Panc1 (cell line): ENCODE data around the gene GAPT. TPM values are rescaled to one million over a fixed set of nuclear protein-coding genes. Genes with fewer than 3 reads are reported as not detected.
A peak's percentile ranks its signal among the peaks of the same experiment; 100 is the strongest.

ENCODE experiments used
- ATAC-seq: fragments of 200-7000 bp; cut with Tn5 transposase; 2 replicates; pipeline ENCODE4 v1.9.1; 2020; ENCODE audit warnings: mild to moderate bottlenecking, moderate library complexity
- BruUV-seq: library from RNA; stranded (reverse); fragments of 400-500 nt; replicated peaks from 2 replicates; lab custom pipeline; 2021; lab: Mats Ljungman, UMichigan
- CTCF ChIA-PET: fragments of 300-600 bp; sonication (Branson Sonifier 250); formaldehyde crosslinking; loops from one replicate; lab custom pipeline; 2022; ENCODE audit warnings: antibody characterized with exemption; lab: Charles Lee
- POLR2A ChIA-PET: fragments of 300-600 bp; sonication (Branson Sonifier 250); formaldehyde crosslinking; loops from one replicate; lab custom pipeline; 2022; ENCODE audit warnings: antibody characterized with exemption; lab: Charles Lee
- DNase-seq: peaks from one replicate; pipeline ENCODE4 v3.0.0-alpha.2; 2010; ENCODE audit warnings: low read depth, low spot score
- H3K27ac ChIP-seq: 2 replicates; pipeline ENCODE4 v1.5.1; 2011; ENCODE audit warnings: mild to moderate bottlenecking, low read length, inconsistent platforms
- H3K27me3 ChIP-seq: fragments of 200-500 bp; sonication (Bioruptor generic); 2 replicates; pipeline ENCODE4 v1.6.0; 2014; ENCODE audit warnings: low read length, inconsistent platforms; ENCODE audit not compliant: control insufficient read depth, insufficient read depth
- H3K36me3 ChIP-seq: fragments of 200-500 bp; sonication (Bioruptor generic); 2 replicates; pipeline ENCODE4 v1.5.1; 2014; ENCODE audit warnings: inconsistent platforms, mild to moderate bottlenecking, low read length, moderate library complexity; ENCODE audit not compliant: control insufficient read depth, insufficient read depth
- H3K4me1 ChIP-seq: 2 replicates; pipeline ENCODE4 v1.5.1; 2011; ENCODE audit warnings: inconsistent platforms, mild to moderate bottlenecking, low read length, moderate library complexity; ENCODE audit not compliant: control insufficient read depth, insufficient read depth
- H3K4me3 ChIP-seq, 2 experiments: 2 replicates each; pipeline ENCODE4 v1.5.1; 2011 to 2012; ENCODE audit warnings: low read depth in 2 of 2, low read length in 2 of 2, mild to moderate bottlenecking in 2 of 2, inconsistent platforms in 1 of 2, moderate library complexity in 1 of 2
- H3K9me3 ChIP-seq: fragments of 200-500 bp; sonication (Bioruptor generic); 2 replicates; pipeline ENCODE4 v1.5.1; 2014; ENCODE audit warnings: low read depth, mild to moderate bottlenecking, inconsistent platforms, low read length, moderate library complexity; ENCODE audit not compliant: control insufficient read depth, insufficient read depth
- POLR2AphosphoS5 ChIP-seq: IDR thresholded peaks from 2 replicates; pipeline ENCODE4 v1.6.1; 2012; ENCODE audit warnings: mild to moderate bottlenecking, low read depth, low read length, moderate library complexity
- REST ChIP-seq, 2 experiments: IDR thresholded peaks; 2 replicates each; pipeline ENCODE4 v1.6.1; 2011 to 2012; ENCODE audit warnings: low read depth in 2 of 2, control low read depth in 1 of 2, low read length in 1 of 2, mild to moderate bottlenecking in 1 of 2, moderate library complexity in 1 of 2; ENCODE audit not compliant: insufficient read depth in 1 of 2
- SIN3A ChIP-seq: IDR thresholded peaks from 2 replicates; pipeline ENCODE4 v1.6.1; 2012; ENCODE audit warnings: low read depth, mild to moderate bottlenecking, low read length, moderate library complexity, borderline replicate concordance; ENCODE audit not compliant: insufficient read depth
- TCF7L2 ChIP-seq: IDR thresholded peaks from 2 replicates; pipeline ENCODE4 v1.6.1; 2011; ENCODE audit warnings: mild to moderate bottlenecking, low read depth, low read length, inconsistent platforms
- in situ Hi-C: cut with HindIII; loops from 2 replicates; pipeline ENCODE4 v1.10.0; 2016; ENCODE audit warnings: low sequenced_read_pairs, low pct_unique_long_range_greater_than_20kb
- intact Hi-C: fragments of 100-400 bp; cut with micrococcal nuclease; formaldehyde crosslinking; loops from one replicate; pipeline ENCODE4 v1.10.0; 2022; ENCODE audit not compliant: unreplicated experiment
- total RNA-seq: library from RNA; stranded (reverse); gene quantifications from one replicate; pipeline ENCODE4 v1.2.1, GENCODE V29; 2021; ENCODE audit not compliant: unreplicated experiment
- TF ChIP-seq, protein P1 (sequence below): fragments of 450-650 bp; IDR thresholded peaks from 2 replicates; pipeline ENCODE4 v1.5.1; 2017; ENCODE audit warnings: mild to moderate bottlenecking

Gene GAPT
- total RNA-seq, 1 experiment from 2014 or later = not detected

GRCh38 chr5:58496488-58496887, 5.3 kb downstream of the GAPT start:
- TF ChIP-seq POLR2AphosphoS5 = no peak
- TF ChIP-seq, protein P1, sequence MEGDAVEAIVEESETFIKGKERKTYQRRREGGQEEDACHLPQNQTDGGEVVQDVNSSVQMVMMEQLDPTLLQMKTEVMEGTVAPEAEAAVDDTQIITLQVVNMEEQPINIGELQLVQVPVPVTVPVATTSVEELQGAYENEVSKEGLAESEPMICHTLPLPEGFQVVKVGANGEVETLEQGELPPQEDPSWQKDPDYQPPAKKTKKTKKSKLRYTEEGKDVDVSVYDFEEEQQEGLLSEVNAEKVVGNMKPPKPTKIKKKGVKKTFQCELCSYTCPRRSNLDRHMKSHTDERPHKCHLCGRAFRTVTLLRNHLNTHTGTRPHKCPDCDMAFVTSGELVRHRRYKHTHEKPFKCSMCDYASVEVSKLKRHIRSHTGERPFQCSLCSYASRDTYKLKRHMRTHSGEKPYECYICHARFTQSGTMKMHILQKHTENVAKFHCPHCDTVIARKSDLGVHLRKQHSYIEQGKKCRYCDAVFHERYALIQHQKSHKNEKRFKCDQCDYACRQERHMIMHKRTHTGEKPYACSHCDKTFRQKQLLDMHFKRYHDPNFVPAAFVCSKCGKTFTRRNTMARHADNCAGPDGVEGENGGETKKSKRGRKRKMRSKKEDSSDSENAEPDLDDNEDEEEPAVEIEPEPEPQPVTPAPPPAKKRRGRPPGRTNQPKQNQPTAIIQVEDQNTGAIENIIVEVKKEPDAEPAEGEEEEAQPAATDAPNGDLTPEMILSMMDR = peak; percentile 43
- BruUV-seq = no TSS peak
- intact Hi-C loops = no loop called here
- in situ Hi-C loops = no loop called here
- no peaks in the 10 kb centered on the region for H3K4me1 ChIP-seq
- H3K27ac ChIP-seq = no peak overlapping the region
- H3K4me3 ChIP-seq = no peak overlapping the region
- H3K27me3 ChIP-seq = peaks cover 27% of the 10 kb centered on the region
- ATAC-seq = no peak
- H3K36me3 ChIP-seq = no peaks in the 10 kb centered on the region
- CTCF ChIA-PET = no interaction called here
- H3K9me3 ChIP-seq = no peaks in the 10 kb centered on the region
- POLR2A ChIA-PET = no interaction called here
- no peak for DNase-seq

DNA sequence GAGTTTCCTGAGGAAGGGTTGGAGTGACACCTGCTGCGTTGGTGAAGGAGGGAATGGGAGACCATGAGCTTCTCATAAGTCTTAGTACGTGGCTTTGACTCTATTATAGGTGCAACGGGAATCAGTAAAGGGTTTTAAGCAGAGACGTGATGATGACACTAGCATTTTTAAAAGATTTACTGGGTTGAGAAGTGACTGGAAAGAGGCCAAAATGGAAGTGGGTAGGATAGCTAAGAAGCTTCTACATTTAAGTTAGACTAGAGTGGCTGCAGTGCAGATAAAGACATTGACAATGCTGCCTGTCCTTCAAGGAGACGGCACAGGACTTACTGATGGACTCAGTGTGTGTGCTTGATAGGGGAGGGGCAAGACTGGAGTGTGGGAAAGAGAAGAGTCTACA, 6.2 kb downstream of the GAPT start:
- Histone ChIP-seq H3K4me3 (no peak overlapping the region), H3K4me1 (no peaks in the 10 kb centered on the region), H3K36me3 (no peaks in the 10 kb centered on the region), H3K27me3 (peaks cover 26% of the 10 kb centered on the region), H3K9me3 (no peaks in the 10 kb centered on the region), H3K27ac (no peak overlapping the region)
- TF ChIP-seq SIN3A (no peak), POLR2AphosphoS5 (no peak), TCF7L2 (no peak), REST (IDR thresholded peaks at IDR 0.05; ENCODE audit: insufficient read depth in 1 of 2, low read depth in 2 of 2, low read length in 1 of 2) (no peak)
- TF ChIP-seq, protein P1 = no peak
- ATAC-seq = no peak
- BruUV-seq = no TSS peak
- in situ Hi-C loops = no loop called here
- POLR2A ChIA-PET = no interaction called here
- intact Hi-C loops = no loop called here
- CTCF ChIA-PET = interaction anchor here (0.7 kb wide), 1 partner anchor 1158 kb away, joined by 3 read pairs; no protein-coding TSS in a partner anchor
- DNase-seq = no peak
